ENCODE data around the gene ZNF708.
A peak's percentile ranks its signal among the peaks of the same experiment; 100 is the strongest.
"Not testable (repeated sequence)": the region's sequence is repeated elsewhere in the genome, so short reads cannot be mapped to it uniquely, and the experiment has no call there.

Gene ZNF708

GRCh38 chr19:21328885-21329605, at the start of gene ZNF708:
ZNF708 (minus strand) TSS chr19:21329410; CDS start chr19:21329212, 198 bp downstream.
- DNase-seq (ENCODE audit: low spot score in 2 of 2) (peak; percentile 55 to 91), ATAC-seq (peak; percentile 100)
- Mint-ChIP-seq H3K4me1 (peaks cover 25% of the 10 kb centered on the region), H3K27ac (peak within 1 kb of the TSS; percentile 100), H3K9me3 (no peaks in the 10 kb centered on the region), H3K36me3 (peaks cover 47% of the 10 kb centered on the region), H3K4me3 (peak within 1 kb of the TSS; percentile 97)

- H3K27ac Mint-ChIP-seq, result no peak overlapping the region
- H3K9me3 Mint-ChIP-seq, result peaks cover 3% of the 10 kb centered on the region
These were observed 33.1 kb upstream of the ZNF708 start for GRCh38 chr19:21362291-21362690.

GRCh38 chr19:21358768-21359451, 29.7 kb upstream of the ZNF708 start, which contains the start of gene ZNF738:
ZNF738 (plus strand) TSS chr19:21359000; CDS start chr19:21359141, 141 bp downstream.
- Mint-ChIP-seq H3K4me3 (peak within 1 kb of the TSS; percentile 99), H3K36me3 (peaks cover 42% of the 10 kb centered on the region), H3K27ac (peak within 1 kb of the TSS; percentile 97), H3K4me1 (peaks cover 7% of the 10 kb centered on the region), H3K9me3 (no peaks in the 10 kb centered on the region)
- DNase-seq (ENCODE audit: low spot score in 2 of 2) (peak; percentile 65 to 86), ATAC-seq (peak; percentile 99)

More at GRCh38 chr19:21362291-21362690, 33.1 kb upstream of the ZNF708 start:
- Mint-ChIP-seq H3K36me3 (peaks cover 67% of the 10 kb centered on the region), H3K4me1 (peaks cover 7% of the 10 kb centered on the region), H3K4me3 (no peak overlapping the region)
- no peak for ATAC-seq
- DNase-seq (ENCODE audit: low spot score in 2 of 2), result no peak

GRCh38 chr19:21352830-21353229, 23.6 kb upstream of the ZNF708 start:
- H3K27ac Mint-ChIP-seq, result no peak overlapping the region
- H3K4me3 Mint-ChIP-seq, result no peak overlapping the region
- H3K9me3 Mint-ChIP-seq, result peaks cover 11% of the 10 kb centered on the region
- DNase-seq (ENCODE audit: low spot score in 2 of 2) (no peak), ATAC-seq (no peak)
- H3K36me3 Mint-ChIP-seq, result no peaks in the 10 kb centered on the region
- H3K4me1 Mint-ChIP-seq, result no peaks in the 10 kb centered on the region

- H3K36me3 Mint-ChIP-seq; H3K9me3 Mint-ChIP-seq; H3K27ac Mint-ChIP-seq; DNase-seq (ENCODE audit: low spot score in 2 of 2); H3K4me1 Mint-ChIP-seq; H3K4me3 Mint-ChIP-seq; ATAC-seq: not testable (repeated sequence)
These were observed 15.6 kb upstream of the ZNF708 start for GRCh38 chr19:21344841-21345240.

- Mint-ChIP-seq H3K9me3 (peaks cover 7% of the 10 kb centered on the region), H3K4me1 (no peaks in the 10 kb centered on the region), H3K27ac (no peak overlapping the region), H3K36me3 (no peaks in the 10 kb centered on the region), H3K4me3 (no peak overlapping the region)
- ATAC-seq (no peak), DNase-seq (ENCODE audit: low spot score in 2 of 2) (no peak)
These were observed 6.5 kb upstream of the ZNF708 start for GRCh38 chr19:21335721-21336120.

- H3K27ac Mint-ChIP-seq, result peak overlapping the region; percentile 100
- no peak for ATAC-seq
- H3K9me3 Mint-ChIP-seq, result no peaks in the 10 kb centered on the region
- H3K4me3 Mint-ChIP-seq, result peak overlapping the region; percentile 97
- peaks cover 53% of the 10 kb centered on the region for H3K36me3 Mint-ChIP-seq
- H3K4me1 Mint-ChIP-seq, result peaks cover 28% of the 10 kb centered on the region
- no peak for DNase-seq (ENCODE audit: low spot score in 2 of 2)
These were observed 804 bp downstream of the ZNF708 start for GRCh38 chr19:21328406-21328805.

GRCh38 chr19:21326169-21326568, 3.0 kb downstream of the ZNF708 start:
- no peak for ATAC-seq
- peaks cover 72% of the 10 kb centered on the region for H3K36me3 Mint-ChIP-seq
- peaks cover 50% of the 10 kb centered on the region for H3K4me1 Mint-ChIP-seq
- DNase-seq (ENCODE audit: low spot score in 2 of 2), result no peak
- H3K4me3 Mint-ChIP-seq, result peak overlapping the region; percentile 17
- H3K9me3 Mint-ChIP-seq, result no peaks in the 10 kb centered on the region
- no peak overlapping the region for H3K27ac Mint-ChIP-seq

- Mint-ChIP-seq H3K27ac (no peak overlapping the region), H3K9me3 (no peaks in the 10 kb centered on the region), H3K4me1 (peaks cover 63% of the 10 kb centered on the region), H3K36me3 (peaks cover 78% of the 10 kb centered on the region), H3K4me3 (no peak overlapping the region)
- DNase-seq (ENCODE audit: low spot score in 2 of 2) (no peak), ATAC-seq (no peak)
These were observed 6.2 kb downstream of the ZNF708 start for GRCh38 chr19:21323000-21323399.

GRCh38 chr19:21322528-21322927, 6.7 kb downstream of the ZNF708 start:
- Mint-ChIP-seq H3K4me1 (peaks cover 63% of the 10 kb centered on the region), H3K36me3 (peaks cover 78% of the 10 kb centered on the region), H3K27ac (peak overlapping the region; percentile 79), H3K4me3 (no peak overlapping the region), H3K9me3 (no peaks in the 10 kb centered on the region)
- no peak for DNase-seq (ENCODE audit: low spot score in 2 of 2)
- ATAC-seq, result no peak

GRCh38 chr19:21321996-21322395, 7.2 kb downstream of the ZNF708 start:
- Mint-ChIP-seq H3K27ac (peak overlapping the region; percentile 79), H3K9me3 (no peaks in the 10 kb centered on the region), H3K4me1 (peaks cover 68% of the 10 kb centered on the region), H3K4me3 (no peak overlapping the region), H3K36me3 (peaks cover 77% of the 10 kb centered on the region)
- no peak for ATAC-seq
- no peak for DNase-seq (ENCODE audit: low spot score in 2 of 2)

GRCh38 chr19:21321134-21321533, 8.1 kb downstream of the ZNF708 start:
- Mint-ChIP-seq H3K4me3 (peak overlapping the region; percentile 18), H3K36me3 (peaks cover 69% of the 10 kb centered on the region)

GRCh38 chr19:21317821-21318220, 11.4 kb downstream of the ZNF708 start:
- H3K9me3 Mint-ChIP-seq, result no peaks in the 10 kb centered on the region
- ATAC-seq (no peak), DNase-seq (ENCODE audit: low spot score in 2 of 2) (no peak)
- H3K27ac Mint-ChIP-seq, result peak overlapping the region; percentile 29
- peaks cover 45% of the 10 kb centered on the region for H3K36me3 Mint-ChIP-seq
- no peak overlapping the region for H3K4me3 Mint-ChIP-seq
- peaks cover 56% of the 10 kb centered on the region for H3K4me1 Mint-ChIP-seq

More at GRCh38 chr19:21321134-21321533, 8.1 kb downstream of the ZNF708 start:
- DNase-seq (ENCODE audit: low spot score in 2 of 2) (no peak), ATAC-seq (peak; percentile 82)
- Mint-ChIP-seq H3K4me1 (peaks cover 65% of the 10 kb centered on the region), H3K9me3 (no peaks in the 10 kb centered on the region), H3K27ac (peak overlapping the region; percentile 79)

- Mint-ChIP-seq H3K27ac (peak overlapping the region; percentile 75), H3K36me3 (peaks cover 36% of the 10 kb centered on the region), H3K9me3 (no peaks in the 10 kb centered on the region), H3K4me3 (no peak overlapping the region), H3K4me1 (peaks cover 43% of the 10 kb centered on the region)
- DNase-seq (ENCODE audit: low spot score in 2 of 2) (no peak), ATAC-seq (peak; percentile 11)
These were observed 14.5 kb downstream of the ZNF708 start for GRCh38 chr19:21314676-21315075.

- H3K4me3 Mint-ChIP-seq; H3K27ac Mint-ChIP-seq; DNase-seq (ENCODE audit: low spot score in 2 of 2); H3K9me3 Mint-ChIP-seq; ATAC-seq: not testable (repeated sequence)
- H3K4me1 Mint-ChIP-seq, result peaks cover 44% of the 10 kb centered on the region
- H3K36me3 Mint-ChIP-seq, result peaks cover 50% of the 10 kb centered on the region
These were observed 16.4 kb downstream of the ZNF708 start for GRCh38 chr19:21312807-21313206.

GRCh38 chr19:21308773-21309172, 20.4 kb downstream of the ZNF708 start:
- H3K4me3 Mint-ChIP-seq, result no peak overlapping the region
- H3K9me3 Mint-ChIP-seq, result no peaks in the 10 kb centered on the region
- ATAC-seq (no peak), DNase-seq (ENCODE audit: low spot score in 2 of 2) (no peak)
- peaks cover 22% of the 10 kb centered on the region for H3K4me1 Mint-ChIP-seq
- peaks cover 76% of the 10 kb centered on the region for H3K36me3 Mint-ChIP-seq
- peak overlapping the region; percentile 13 for H3K27ac Mint-ChIP-seq
